ENCODE results near the gene CCDC92B. TPM values are rescaled to one million over a fixed set of nuclear protein-coding genes. Genes with fewer than 3 reads are reported as not detected.
A peak's percentile ranks its signal among the peaks of the same experiment; 100 is the strongest.

CCDC92B gene
- total and polyA plus RNA-seq, 2 of the 13 experiments (the other 11 are each of a cell fraction or from before 2014, with no cell fraction given): not detected

GRCh38 chr17:2688351-2689342 is 60.8 kb downstream of the CCDC92B start:
- ChIA-PET CTCF (ENCODE audit: low intra/inter-chr PET ratio, low total read pairs) (no interaction called here), POLR2A (interaction anchor here (3.8 kb wide), 1 partner anchor 21 kb away, joined by 19 read pairs; no protein-coding TSS in a partner anchor)
- Histone ChIP-seq H3K79me2 (ENCODE audit: insufficient read depth, low read length) (no peaks in the 10 kb centered on the region), H3K27ac (ENCODE audit: extremely low read length, insufficient read depth, low read length) (no peak overlapping the region), H3K9me3 (ENCODE audit: low read length) (no peaks in the 10 kb centered on the region), H3K4me2 (ENCODE audit: low read depth, low read length) (no peak overlapping the region), H4K20me1 (ENCODE audit: insufficient read depth, low read length) (peaks cover 6% of the 10 kb centered on the region; the same call in 1 of the 2 replicates), H3K27me3 (ENCODE audit: control insufficient read depth in 1 of 2, insufficient read depth in 2 of 2, low read length in 2 of 2) (no peaks in the 10 kb centered on the region), H2AFZ (ENCODE audit: low read length) (no peak overlapping the region), H3K9ac (ENCODE audit: insufficient read depth, low read depth, low read length) (no peak overlapping the region), H3K36me3 (replicated peaks in 1 of 2; ENCODE audit: control insufficient read depth in 1 of 2, insufficient read depth in 2 of 2, low read length in 2 of 2) (peaks cover 16 to 24% of the 10 kb centered on the region in 2 experiments; a peak in 3 of 5 replicates), H3K4me1 (ENCODE audit: insufficient read depth, low read length) (no peaks in the 10 kb centered on the region), H3K4me3 (replicated peaks in 1 of 3; ENCODE audit: insufficient read depth in 1 of 3, low read depth in 2 of 3, low read length in 3 of 3) (no peak overlapping the region)
- no TSS peak for BruUV-seq (replicated peaks)
- DNase-seq (ENCODE audit: low spot score) (peak; percentile 19), FAIRE-seq (no peak), ATAC-seq (peak; percentile 12)
- intact Hi-C loops (cut with micrococcal nuclease; ENCODE audit: unreplicated experiment): no loop called here
- in situ Hi-C loops (cut with HindIII; ENCODE audit: extremely low pct_ligation_motif_present, low pct_unique_long_range_greater_than_20kb): no loop called here
- WGBS (ENCODE audit: low lambda C conversion rate): 83% methylated on average over 23 of the region's 27 CpGs
- no peak for TF ChIP-seq E2F2 (CRISPR knock-in tag; IDR thresholded peaks at IDR 0.05; ENCODE audit: borderline replicate concordance)
- peak; percentile 49; the same call in 1 of the 2 replicates for TF ChIP-seq RARA (CRISPR knock-in tag; IDR thresholded peaks at IDR 0.05)
- TF ChIP-seq ZNF543 (CRISPR knock-in tag; IDR thresholded peaks at IDR 0.05): no peak
- TF ChIP-seq MXI1 (IDR thresholded peaks at IDR 0.05; ENCODE audit: borderline replicate concordance, low read depth, low read length): no peak
- TF ChIP-seq AGO1 (IDR thresholded peaks at IDR 0.05; ENCODE audit: low read depth, low read length, poor library complexity, severe bottlenecking): peak; percentile 70
- 0 out of 2 replicates have a peak, but pooled peaks have one; percentile 29 for TF ChIP-seq ZNF878 (CRISPR knock-in tag; IDR thresholded peaks at IDR 0.05)
- peak; percentile 41; the same call in 1 of the 2 replicates for TF ChIP-seq POLR2AphosphoS5 (IDR thresholded peaks at IDR 0.05; ENCODE audit: low read depth, low read length)
- peak; percentile 82 for TF ChIP-seq AGO2 (optimal IDR thresholded peaks at IDR 0.05; ENCODE audit: low read depth, low read length)
- peak; percentile 10 for TF ChIP-seq RBM22 (optimal IDR thresholded peaks at IDR 0.05; ENCODE audit: low read length)
- TF ChIP-seq PHB2 (IDR thresholded peaks at IDR 0.05; ENCODE audit: partially characterized antibody): no peak
- TF ChIP-seq ZNF280B (CRISPR knock-in tag; IDR thresholded peaks at IDR 0.05; ENCODE audit: borderline replicate concordance): 0 out of 2 replicates have a peak, but pooled peaks have one; percentile 3
- TF ChIP-seq SKI (IDR thresholded peaks at IDR 0.05; ENCODE audit: partially characterized antibody): peak; percentile 44
- peak; percentile 80 for TF ChIP-seq ZEB1 (IDR thresholded peaks at IDR 0.05; ENCODE audit: insufficient replicate concordance, low read depth)
- no peak for TF ChIP-seq ZNF343 (CRISPR knock-in tag; IDR thresholded peaks at IDR 0.05)
- TF ChIP-seq AKAP8 (CRISPR knock-in tag; IDR thresholded peaks at IDR 0.05): 0 out of 2 replicates have a peak, but pooled peaks have one; percentile 23
- TF ChIP-seq ZNF124 (CRISPR knock-in tag; IDR thresholded peaks at IDR 0.05): no peak
- TF ChIP-seq REXO4 (CRISPR knock-in tag; IDR thresholded peaks at IDR 0.05; ENCODE audit: borderline replicate concordance): no peak
- TF ChIP-seq ATF2 (CRISPR knock-in tag; IDR thresholded peaks at IDR 0.05): no peak
- peak; percentile 47; the same call in 1 of the 2 replicates for TF ChIP-seq POLR2G (IDR thresholded peaks at IDR 0.05; ENCODE audit: low read depth, low read length)
- 0 out of 2 replicates have a peak, but pooled peaks have one; percentile 43 for TF ChIP-seq ZNF350 (CRISPR knock-in tag; IDR thresholded peaks at IDR 0.05; ENCODE audit: borderline replicate concordance, low read depth)
